SU-DHL-6 (cell line): ENCODE measurements around the gene TGFBR3L.

Experiments
- H2AFZ ChIP-seq: fragments of 200-600 bp; sonication (generic); 2 replicates; pipeline ENCODE4 v1.6.1; 2014; ENCODE audit warnings: low read depth, mild to moderate bottlenecking, moderate library complexity, mixed read lengths, antibody characterized with exemption, low read length; ENCODE audit not compliant: severe bottlenecking
- H3F3A ChIP-seq: fragments of 200-600 bp; shearing (Covaris generic); 2 replicates; pipeline ENCODE4 v1.6.0; 2016; ENCODE audit warnings: antibody characterized with exemption, mild to moderate bottlenecking; ENCODE audit not compliant: insufficient read depth
- H3K27ac ChIP-seq: fragments of 200-600 bp; sonication (generic); 2 replicates; pipeline ENCODE4 v1.5.1; 2016; ENCODE audit warnings: low read depth, mild to moderate bottlenecking, low read length, moderate library complexity, mixed read lengths
- H3K27me3 ChIP-seq: fragments of 200-600 bp; sonication (generic), shearing (Covaris generic); 2 replicates; pipeline ENCODE4 v1.6.0; 2014; ENCODE audit warnings: mild to moderate bottlenecking, low read length
- H3K36me3 ChIP-seq: fragments of 200-600 bp; sonication (generic); 2 replicates; pipeline ENCODE4 v1.6.1; 2014; ENCODE audit warnings: mild to moderate bottlenecking, low read length, mixed read lengths
- H3K4me2 ChIP-seq: fragments of 300-600, 200-600 bp; shearing (Covaris generic), sonication (generic); 2 replicates; pipeline ENCODE4 v1.6.0; 2014; ENCODE audit warnings: low read length, low read depth, mild to moderate bottlenecking; ENCODE audit not compliant: poor library complexity, severe bottlenecking
- H3K4me3 ChIP-seq: fragments of 200-600 bp; sonication (generic); 2 replicates; pipeline ENCODE4 v1.5.1; 2014; ENCODE audit warnings: antibody characterized with exemption, low read length, mild to moderate bottlenecking, mixed read lengths; ENCODE audit not compliant: insufficient read depth, poor library complexity, severe bottlenecking
- H3K79me2 ChIP-seq: fragments of 200-600 bp; sonication (generic); 2 replicates; pipeline ENCODE4 v1.6.1; 2014; ENCODE audit warnings: mild to moderate bottlenecking, low read length, moderate library complexity; ENCODE audit not compliant: insufficient read depth
- H3K9ac ChIP-seq: fragments of 200-600 bp; sonication (generic); 2 replicates; pipeline ENCODE4 v1.7.0; 2014; ENCODE audit warnings: mild to moderate bottlenecking, low read length
- H3K9me2 ChIP-seq: fragments of 200-600 bp; sonication (generic); replicated peaks from 2 replicates; pipeline ENCODE4 v1.6.1; 2014; ENCODE audit warnings: low read length; ENCODE audit not compliant: insufficient read depth
- H3K9me3 ChIP-seq: fragments of 200-600 bp; sonication (generic); 2 replicates; pipeline ENCODE4 v1.6.1; 2014; ENCODE audit warnings: low read length, mixed read lengths; ENCODE audit not compliant: insufficient read depth
- H4K20me1 ChIP-seq: fragments of 200-600 bp; sonication (generic); 2 replicates; pipeline ENCODE4 v1.6.1; 2014; ENCODE audit warnings: low read depth, mild to moderate bottlenecking, antibody characterized with exemption, low read length, moderate library complexity, mixed read lengths
- EZH2phosphoT487 ChIP-seq: fragments of 200-600 bp; sonication (generic), shearing (Covaris generic); conservative IDR thresholded peaks from 2 replicates; pipeline ENCODE4 v1.6.1; 2018; ENCODE audit warnings: mild to moderate bottlenecking, antibody characterized with exemption, low read length, moderate library complexity, mixed read lengths
- TF ChIP-seq, protein P1 (sequence below): fragments of 200-600 bp; sonication (generic); IDR thresholded peaks from one replicate; pipeline ENCODE4 v1.5.1; 2017; ENCODE audit warnings: antibody characterized with exemption, mild to moderate bottlenecking, low read length, moderate library complexity; ENCODE audit not compliant: insufficient read depth, poor library complexity, severe bottlenecking

The TGFBR3L gene

DNA sequence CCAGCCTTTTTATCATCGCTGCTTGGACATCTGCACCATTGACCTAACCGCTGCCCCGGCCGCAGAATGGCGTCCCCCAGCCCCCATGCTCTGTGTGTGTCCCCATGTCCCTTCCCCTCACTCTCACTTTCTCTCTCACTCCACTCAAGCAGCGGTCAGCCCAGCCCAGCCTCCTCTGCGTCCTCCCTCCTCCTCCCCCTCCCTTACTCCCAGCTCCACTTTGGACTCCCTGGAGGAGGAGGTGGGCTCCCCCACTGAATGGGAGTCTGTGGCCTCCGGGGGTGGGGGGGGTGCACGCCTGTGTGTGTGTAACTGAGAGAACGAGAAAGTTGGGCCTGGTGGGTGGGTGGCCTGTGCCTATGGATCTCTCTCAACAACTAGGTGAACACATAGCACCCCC is 8.8 kb upstream of the TGFBR3L start:
- no peak overlapping the region for H3K9ac ChIP-seq

DNA sequence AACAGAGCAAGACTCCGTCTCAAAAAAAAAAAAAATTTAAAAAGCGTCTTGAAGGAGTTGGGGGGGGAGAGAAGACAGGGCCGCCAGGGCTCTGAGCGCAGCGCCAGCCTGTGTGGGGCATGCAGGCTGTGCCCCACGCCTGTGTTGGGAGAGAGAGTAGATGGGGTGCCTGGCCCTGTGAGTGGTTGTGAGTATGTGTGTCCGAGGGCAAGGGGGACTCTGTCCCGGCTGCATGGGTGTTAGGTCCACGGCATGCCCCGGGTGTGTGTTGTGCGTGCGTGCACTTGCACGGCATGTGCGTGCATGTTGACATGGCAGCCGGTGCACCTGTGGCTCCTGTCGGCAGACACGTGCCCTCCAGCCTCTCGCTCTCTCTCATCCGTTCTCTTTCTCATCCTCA is 7.5 kb upstream of the TGFBR3L start:
- H3K27me3 ChIP-seq: no peaks in the 10 kb centered on the region
- H3K9me2 ChIP-seq: no peaks in the 10 kb centered on the region
- peaks cover 28% of the 10 kb centered on the region for H3K79me2 ChIP-seq
- H3K4me2 ChIP-seq: no peak overlapping the region
- TF ChIP-seq, protein P1, sequence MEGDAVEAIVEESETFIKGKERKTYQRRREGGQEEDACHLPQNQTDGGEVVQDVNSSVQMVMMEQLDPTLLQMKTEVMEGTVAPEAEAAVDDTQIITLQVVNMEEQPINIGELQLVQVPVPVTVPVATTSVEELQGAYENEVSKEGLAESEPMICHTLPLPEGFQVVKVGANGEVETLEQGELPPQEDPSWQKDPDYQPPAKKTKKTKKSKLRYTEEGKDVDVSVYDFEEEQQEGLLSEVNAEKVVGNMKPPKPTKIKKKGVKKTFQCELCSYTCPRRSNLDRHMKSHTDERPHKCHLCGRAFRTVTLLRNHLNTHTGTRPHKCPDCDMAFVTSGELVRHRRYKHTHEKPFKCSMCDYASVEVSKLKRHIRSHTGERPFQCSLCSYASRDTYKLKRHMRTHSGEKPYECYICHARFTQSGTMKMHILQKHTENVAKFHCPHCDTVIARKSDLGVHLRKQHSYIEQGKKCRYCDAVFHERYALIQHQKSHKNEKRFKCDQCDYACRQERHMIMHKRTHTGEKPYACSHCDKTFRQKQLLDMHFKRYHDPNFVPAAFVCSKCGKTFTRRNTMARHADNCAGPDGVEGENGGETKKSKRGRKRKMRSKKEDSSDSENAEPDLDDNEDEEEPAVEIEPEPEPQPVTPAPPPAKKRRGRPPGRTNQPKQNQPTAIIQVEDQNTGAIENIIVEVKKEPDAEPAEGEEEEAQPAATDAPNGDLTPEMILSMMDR: no peak
- no peak for TF ChIP-seq EZH2phosphoT487
- H2AFZ ChIP-seq: no peak overlapping the region
- H3K9ac ChIP-seq: no peak overlapping the region
- H3K36me3 ChIP-seq: no peaks in the 10 kb centered on the region
- no peak overlapping the region for H3K4me3 ChIP-seq
- H3K27ac ChIP-seq: no peak overlapping the region
- H3F3A ChIP-seq: no peaks in the 10 kb centered on the region
- no peaks in the 10 kb centered on the region for H3K9me3 ChIP-seq
- H4K20me1 ChIP-seq: no peaks in the 10 kb centered on the region

More for the DNA sequence above, 8.8 kb upstream of the TGFBR3L start:
- Histone ChIP-seq H3K36me3 (no peaks in the 10 kb centered on the region), H4K20me1 (no peaks in the 10 kb centered on the region), H3K79me2 (peaks cover 28% of the 10 kb centered on the region), H3K9me2 (no peaks in the 10 kb centered on the region), H3K4me2 (no peak overlapping the region), H3K4me3 (no peak overlapping the region), H2AFZ (no peak overlapping the region), H3K27me3 (no peaks in the 10 kb centered on the region), H3K9me3 (no peaks in the 10 kb centered on the region), H3K27ac (no peak overlapping the region), H3F3A (no peaks in the 10 kb centered on the region)
- no peak for TF ChIP-seq EZH2phosphoT487
- TF ChIP-seq, protein P1: no peak

DNA sequence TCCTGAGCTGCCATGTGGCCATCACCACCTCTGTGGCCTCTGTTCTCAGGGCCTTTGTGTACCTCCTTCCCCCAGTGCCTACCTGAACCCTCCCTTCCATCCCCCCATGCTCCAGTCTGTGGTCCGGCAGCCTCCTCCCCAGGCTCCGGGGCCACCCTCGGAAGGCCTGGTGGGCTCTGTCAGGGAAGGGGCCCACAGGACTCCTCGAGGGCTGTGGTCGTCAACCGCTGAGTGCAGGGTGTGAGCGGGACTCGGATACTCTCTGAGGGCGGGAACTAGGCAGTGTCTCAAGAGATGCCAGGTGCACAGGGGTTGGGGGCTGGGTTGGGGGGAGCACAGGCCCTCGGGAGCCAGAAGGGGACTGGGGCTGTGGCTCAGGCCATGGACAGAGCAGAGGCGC is 7.1 kb upstream of the TGFBR3L start:
- no peak overlapping the region for H3K4me2 ChIP-seq
- no peaks in the 10 kb centered on the region for H4K20me1 ChIP-seq

More for the DNA sequence above, 7.1 kb upstream of the TGFBR3L start:
- H3K79me2 ChIP-seq: peaks cover 28% of the 10 kb centered on the region
- H3K4me3 ChIP-seq: no peak overlapping the region
- no peaks in the 10 kb centered on the region for H3K27me3 ChIP-seq
- H2AFZ ChIP-seq: no peak overlapping the region
- no peaks in the 10 kb centered on the region for H3F3A ChIP-seq
- H3K9ac ChIP-seq: no peak overlapping the region
- no peaks in the 10 kb centered on the region for H3K9me3 ChIP-seq
- TF ChIP-seq, protein P1: no peak
- no peak for TF ChIP-seq EZH2phosphoT487
- H3K36me3 ChIP-seq: no peaks in the 10 kb centered on the region
- H3K27ac ChIP-seq: no peak overlapping the region
- no peaks in the 10 kb centered on the region for H3K9me2 ChIP-seq
